Measurements from ENCODE around the gene RBMS3. TPM values are rescaled to one million over a fixed set of nuclear protein-coding genes. Genes with fewer than 3 reads are reported as not detected.

The RBMS3 gene
- total and polyA plus RNA-seq, 4 donors, result 29.1 to 86.7 (median 58.1) TPM

GRCh38 chr3:29282427-29283230 lies 1.8 kb downstream of the RBMS3 start:
- WGBS (ENCODE audit: insufficient coverage), result 0% methylated on average over 1 of the region's 13 CpGs
- Histone ChIP-seq H3K27ac (ENCODE audit: low read depth, low read length) (peak overlapping the region; percentile 98), H3K4me1 (ENCODE audit: control insufficient read depth, insufficient read depth, low read length) (peaks cover 5% of the 10 kb centered on the region), H3K4me3 (ENCODE audit: low read depth, low read length) (peak overlapping the region; percentile 82), H3K36me3 (ENCODE audit: control insufficient read depth, insufficient read depth, low read length) (no peaks in the 10 kb centered on the region), H3K9me3 (ENCODE audit: control insufficient read depth, insufficient read depth, low read length) (no peaks in the 10 kb centered on the region), H3K27me3 (ENCODE audit: control insufficient read depth, insufficient read depth, low read length) (peaks cover 7% of the 10 kb centered on the region)
- DNase-seq (ENCODE audit: low read depth in 4 of 6, low spot score in 6 of 6), result peak in 4 of 6 donors; percentile 24 to 76 (median 43)

GRCh38 chr3:29283231-29284119 lies 2.6 kb downstream of the RBMS3 start:
- Histone ChIP-seq H3K36me3 (ENCODE audit: control insufficient read depth, insufficient read depth, low read length) (no peaks in the 10 kb centered on the region), H3K9me3 (ENCODE audit: control insufficient read depth, insufficient read depth, low read length) (no peaks in the 10 kb centered on the region), H3K27ac (ENCODE audit: low read depth, low read length) (peak overlapping the region; percentile 98), H3K4me1 (ENCODE audit: control insufficient read depth, insufficient read depth, low read length) (peaks cover 5% of the 10 kb centered on the region), H3K4me3 (ENCODE audit: low read depth, low read length) (peak overlapping the region; percentile 82), H3K27me3 (ENCODE audit: control insufficient read depth, insufficient read depth, low read length) (peaks cover 7% of the 10 kb centered on the region)
- WGBS (ENCODE audit: insufficient coverage), result 51% methylated on average over 3 of the region's 4 CpGs
- DNase-seq (ENCODE audit: low read depth in 4 of 6, low spot score in 6 of 6), result peak in 1 of 6 donors; percentile 44

DNA sequence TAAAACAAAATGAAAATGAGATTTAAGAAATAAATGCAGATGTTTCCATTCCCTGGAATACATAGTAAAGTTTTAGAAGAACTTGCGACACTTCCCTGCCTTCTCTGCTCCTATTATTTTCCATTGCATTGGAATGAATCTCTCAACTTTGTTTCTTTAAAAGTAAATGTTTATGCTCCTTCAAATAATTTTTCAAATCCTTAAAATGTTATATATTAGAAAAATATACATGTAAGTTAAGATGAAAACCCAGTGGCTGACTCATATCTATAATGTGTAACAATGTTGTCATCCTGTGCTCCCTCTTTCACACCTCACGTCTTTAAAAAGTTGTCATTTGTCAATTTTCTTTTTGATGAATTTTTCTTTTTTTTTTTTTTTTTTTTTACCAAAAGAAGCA lies 3.6 kb downstream of the RBMS3 start:
- Histone ChIP-seq H3K9me3 (ENCODE audit: control insufficient read depth, insufficient read depth, low read length) (no peaks in the 10 kb centered on the region), H3K36me3 (ENCODE audit: control insufficient read depth, insufficient read depth, low read length) (no peaks in the 10 kb centered on the region), H3K4me1 (ENCODE audit: control insufficient read depth, insufficient read depth, low read length) (peaks cover 5% of the 10 kb centered on the region), H3K27me3 (ENCODE audit: control insufficient read depth, insufficient read depth, low read length) (peaks cover 7% of the 10 kb centered on the region), H3K27ac (ENCODE audit: low read depth, low read length) (peak overlapping the region; percentile 47), H3K4me3 (ENCODE audit: low read depth, low read length) (peak overlapping the region; percentile 82)
- DNase-seq (ENCODE audit: low read depth in 4 of 6, low spot score in 6 of 6), result no peak
- WGBS (ENCODE audit: insufficient coverage), result no CpG with 5 or more reads among the region's 2 CpGs

- Histone ChIP-seq H3K4me3 (ENCODE audit: low read depth, low read length) (peak overlapping the region; percentile 31), H3K36me3 (ENCODE audit: control insufficient read depth, insufficient read depth, low read length) (no peaks in the 10 kb centered on the region), H3K9me3 (ENCODE audit: control insufficient read depth, insufficient read depth, low read length) (no peaks in the 10 kb centered on the region), H3K4me1 (ENCODE audit: control insufficient read depth, insufficient read depth, low read length) (peaks cover 5% of the 10 kb centered on the region), H3K27me3 (ENCODE audit: control insufficient read depth, insufficient read depth, low read length) (peaks cover 7% of the 10 kb centered on the region), H3K27ac (ENCODE audit: low read depth, low read length) (peak overlapping the region; percentile 78)
- 0% methylated on average over 1 of the region's 4 CpGs for WGBS (ENCODE audit: insufficient coverage)
- peak in 1 of 6 donors; percentile 24 for DNase-seq (ENCODE audit: low read depth in 4 of 6, low spot score in 6 of 6)
Measured at GRCh38 chr3:29285471-29286071, 4.7 kb downstream of the RBMS3 start.

DNA sequence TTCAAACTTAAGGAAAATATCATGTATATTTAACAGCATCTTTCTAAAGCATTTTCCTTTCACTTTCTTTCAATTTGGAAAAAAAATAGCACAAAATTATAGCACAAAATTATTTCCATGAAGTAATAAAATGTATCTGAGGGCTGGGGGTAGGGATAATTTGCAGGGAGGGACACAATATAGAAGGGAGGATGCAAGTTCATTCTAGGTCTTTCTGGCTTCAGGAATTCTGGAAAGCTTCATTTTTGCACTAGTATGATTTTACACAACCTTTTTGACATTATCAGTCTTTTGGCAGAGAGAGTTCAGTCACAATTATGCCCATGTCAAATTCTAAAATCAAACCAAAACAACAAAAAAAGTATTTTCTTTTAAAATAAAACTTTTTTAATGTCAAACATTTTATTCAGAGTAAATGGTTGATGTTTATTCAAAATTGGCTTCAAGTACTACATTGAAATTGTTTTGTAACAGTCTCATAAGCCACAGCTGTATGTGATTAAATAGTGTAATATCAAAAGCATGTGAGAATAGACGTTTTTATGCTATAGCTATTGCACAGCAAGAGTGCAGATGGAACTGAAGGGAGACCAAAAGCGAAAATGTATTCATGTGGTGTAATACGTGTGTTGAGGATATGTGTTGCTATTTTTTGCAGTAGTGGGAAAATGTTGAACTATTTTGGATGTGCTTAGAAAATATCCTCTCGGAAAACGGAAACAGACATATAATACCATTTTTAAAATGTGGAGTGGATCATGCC lies 5.8 kb downstream of the RBMS3 start:
- DNase-seq (ENCODE audit: low read depth in 4 of 6, low spot score in 6 of 6), result peak in 1 of 6 donors; percentile 62
- 67% methylated on average over 1 of the region's 5 CpGs for WGBS (ENCODE audit: insufficient coverage)
- Histone ChIP-seq H3K36me3 (ENCODE audit: control insufficient read depth, insufficient read depth, low read length) (no peaks in the 10 kb centered on the region), H3K27ac (ENCODE audit: low read depth, low read length) (peak overlapping the region; percentile 17), H3K4me3 (ENCODE audit: low read depth, low read length) (peak overlapping the region; percentile 4), H3K9me3 (ENCODE audit: control insufficient read depth, insufficient read depth, low read length) (no peaks in the 10 kb centered on the region), H3K27me3 (ENCODE audit: control insufficient read depth, insufficient read depth, low read length) (peaks cover 5% of the 10 kb centered on the region), H3K4me1 (ENCODE audit: control insufficient read depth, insufficient read depth, low read length) (no peaks in the 10 kb centered on the region)

- no peak overlapping the region for H3K4me3 ChIP-seq (ENCODE audit: low read depth, low read length)
- H3K4me1 ChIP-seq (ENCODE audit: control insufficient read depth, insufficient read depth, low read length), result no peaks in the 10 kb centered on the region
- no peaks in the 10 kb centered on the region for H3K36me3 ChIP-seq (ENCODE audit: control insufficient read depth, insufficient read depth, low read length)
- no peaks in the 10 kb centered on the region for H3K27me3 ChIP-seq (ENCODE audit: control insufficient read depth, insufficient read depth, low read length)
- WGBS (ENCODE audit: insufficient coverage), result no CpG with 5 or more reads among the region's 2 CpGs
- no peak for DNase-seq (ENCODE audit: low read depth in 4 of 6, low spot score in 6 of 6)
- H3K27ac ChIP-seq (ENCODE audit: low read depth, low read length), result no peak overlapping the region
- no peaks in the 10 kb centered on the region for H3K9me3 ChIP-seq (ENCODE audit: control insufficient read depth, insufficient read depth, low read length)
Measured at GRCh38 chr3:29290596-29290995, 9.7 kb downstream of the RBMS3 start.

- Histone ChIP-seq H3K27me3 (ENCODE audit: control insufficient read depth, insufficient read depth, low read length) (no peaks in the 10 kb centered on the region), H3K9me3 (ENCODE audit: control insufficient read depth, insufficient read depth, low read length) (no peaks in the 10 kb centered on the region), H3K4me3 (ENCODE audit: low read depth, low read length) (no peak overlapping the region), H3K36me3 (ENCODE audit: control insufficient read depth, insufficient read depth, low read length) (no peaks in the 10 kb centered on the region), H3K27ac (ENCODE audit: low read depth, low read length) (no peak overlapping the region), H3K4me1 (ENCODE audit: control insufficient read depth, insufficient read depth, low read length) (no peaks in the 10 kb centered on the region)
- WGBS (ENCODE audit: insufficient coverage), result 100% methylated on average over 2 of the region's 4 CpGs
- no peak for DNase-seq (ENCODE audit: low read depth in 4 of 6, low spot score in 6 of 6)
Measured at GRCh38 chr3:29291260-29291981, 10.6 kb downstream of the RBMS3 start.

DNA sequence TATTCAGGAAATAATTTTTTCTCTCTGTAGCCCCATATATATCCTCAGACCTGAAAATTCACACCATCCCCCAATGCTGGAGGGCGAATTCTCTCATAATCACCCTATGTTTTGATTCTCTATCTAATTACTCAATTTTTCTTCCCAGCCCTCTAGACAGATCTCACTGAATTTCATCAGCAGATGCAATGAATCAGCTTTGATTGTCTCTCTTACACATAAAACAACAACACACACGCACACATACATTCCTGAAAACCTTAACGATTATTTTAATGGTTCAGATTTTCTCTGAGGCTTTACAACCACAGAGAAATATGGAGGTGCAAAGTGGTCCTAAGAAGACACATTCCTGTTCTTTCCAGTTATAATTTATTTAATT lies 11.1 kb downstream of the RBMS3 start:
- WGBS (ENCODE audit: insufficient coverage), result 100% methylated on average over 1 of the region's 3 CpGs
- Histone ChIP-seq H3K27ac (ENCODE audit: low read depth, low read length) (no peak overlapping the region), H3K27me3 (ENCODE audit: control insufficient read depth, insufficient read depth, low read length) (no peaks in the 10 kb centered on the region), H3K4me1 (ENCODE audit: control insufficient read depth, insufficient read depth, low read length) (no peaks in the 10 kb centered on the region), H3K36me3 (ENCODE audit: control insufficient read depth, insufficient read depth, low read length) (no peaks in the 10 kb centered on the region), H3K4me3 (ENCODE audit: low read depth, low read length) (no peak overlapping the region), H3K9me3 (ENCODE audit: control insufficient read depth, insufficient read depth, low read length) (no peaks in the 10 kb centered on the region)
- DNase-seq (ENCODE audit: low read depth in 4 of 6, low spot score in 6 of 6), result no peak

Data from spinal cord (tissue), 10 donors.